Measurements from ENCODE around the gene PRELP.
"Not testable (repeated sequence)": the region's sequence is repeated elsewhere in the genome, so short reads cannot be mapped to it uniquely, and the experiment has no call there.

PRELP gene

DNA sequence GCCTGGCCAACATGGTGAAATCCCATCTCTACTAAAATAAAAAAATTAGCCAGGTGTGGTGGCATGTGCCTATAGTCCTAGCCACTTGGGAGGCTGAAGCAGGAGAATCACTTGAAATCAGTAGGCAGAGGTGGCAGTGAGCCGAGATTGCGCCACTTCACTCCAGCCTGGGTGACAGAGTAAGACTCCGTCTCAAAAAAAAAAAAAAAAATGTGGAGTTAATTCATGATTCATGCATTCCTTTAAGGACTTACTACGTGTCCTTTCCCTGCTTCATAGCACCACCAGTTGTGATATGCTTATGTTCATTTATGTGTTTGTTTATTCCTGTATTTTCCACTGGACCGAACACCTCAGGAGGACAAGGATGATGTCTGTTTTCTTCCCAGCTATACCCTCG, 12.7 kb upstream of the PRELP start:
- TF ChIP-seq MYC (IDR thresholded peaks at IDR 0.05; ENCODE audit: low read depth, low read length) = no peak
- TF ChIP-seq, protein P1, sequence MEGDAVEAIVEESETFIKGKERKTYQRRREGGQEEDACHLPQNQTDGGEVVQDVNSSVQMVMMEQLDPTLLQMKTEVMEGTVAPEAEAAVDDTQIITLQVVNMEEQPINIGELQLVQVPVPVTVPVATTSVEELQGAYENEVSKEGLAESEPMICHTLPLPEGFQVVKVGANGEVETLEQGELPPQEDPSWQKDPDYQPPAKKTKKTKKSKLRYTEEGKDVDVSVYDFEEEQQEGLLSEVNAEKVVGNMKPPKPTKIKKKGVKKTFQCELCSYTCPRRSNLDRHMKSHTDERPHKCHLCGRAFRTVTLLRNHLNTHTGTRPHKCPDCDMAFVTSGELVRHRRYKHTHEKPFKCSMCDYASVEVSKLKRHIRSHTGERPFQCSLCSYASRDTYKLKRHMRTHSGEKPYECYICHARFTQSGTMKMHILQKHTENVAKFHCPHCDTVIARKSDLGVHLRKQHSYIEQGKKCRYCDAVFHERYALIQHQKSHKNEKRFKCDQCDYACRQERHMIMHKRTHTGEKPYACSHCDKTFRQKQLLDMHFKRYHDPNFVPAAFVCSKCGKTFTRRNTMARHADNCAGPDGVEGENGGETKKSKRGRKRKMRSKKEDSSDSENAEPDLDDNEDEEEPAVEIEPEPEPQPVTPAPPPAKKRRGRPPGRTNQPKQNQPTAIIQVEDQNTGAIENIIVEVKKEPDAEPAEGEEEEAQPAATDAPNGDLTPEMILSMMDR (IDR thresholded peaks at IDR 0.05; ENCODE audit: low read depth, low read length) = no peak
- no peak for TF ChIP-seq POLR2A (IDR thresholded peaks at IDR 0.05; ENCODE audit: extremely low read depth, insufficient read length)
- TF ChIP-seq, protein P2, sequence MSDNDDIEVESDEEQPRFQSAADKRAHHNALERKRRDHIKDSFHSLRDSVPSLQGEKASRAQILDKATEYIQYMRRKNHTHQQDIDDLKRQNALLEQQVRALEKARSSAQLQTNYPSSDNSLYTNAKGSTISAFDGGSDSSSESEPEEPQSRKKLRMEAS (IDR thresholded peaks at IDR 0.05; ENCODE audit: low read depth, low read length) = no peak
- DNase-seq (ENCODE audit: low read depth) = no peak
- no peak overlapping the region for H3K4me3 ChIP-seq (ENCODE audit: low read depth, low read length)

DNA sequence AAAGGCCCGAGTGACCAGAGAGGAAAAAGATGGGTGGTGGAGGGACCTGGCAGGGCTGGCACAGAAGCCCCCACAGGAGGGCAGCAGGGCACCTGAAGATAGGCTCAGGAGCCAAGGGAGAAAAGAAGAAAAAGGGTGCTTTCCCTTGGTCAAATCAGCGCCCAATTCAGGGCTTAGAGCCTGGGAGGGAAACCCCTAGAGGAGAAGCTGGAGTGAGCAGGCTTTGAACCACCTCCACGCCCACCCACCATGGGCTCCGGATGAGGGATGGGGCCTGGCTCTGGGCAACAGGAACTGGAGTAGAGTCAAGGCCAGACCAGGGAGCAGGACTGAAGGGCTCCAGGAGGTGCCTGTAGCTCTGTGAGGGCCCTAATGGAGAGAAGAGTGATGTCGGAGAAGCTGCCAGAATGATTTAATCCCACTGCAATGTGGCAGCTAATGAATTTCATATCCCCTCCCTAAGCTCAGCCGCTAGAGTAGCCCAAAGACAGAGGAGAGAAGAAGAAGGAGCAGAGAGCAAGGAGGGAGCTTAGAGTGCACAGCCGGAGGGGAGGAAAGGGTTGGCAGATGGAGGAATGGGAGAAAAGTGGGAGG, 12.0 kb upstream of the PRELP start:
- DNase-seq (ENCODE audit: low read depth) = no peak
- no peak overlapping the region for H3K4me3 ChIP-seq (ENCODE audit: low read depth, low read length)
- TF ChIP-seq MYC (IDR thresholded peaks at IDR 0.05; ENCODE audit: low read depth, low read length) (no peak), POLR2A (IDR thresholded peaks at IDR 0.05; ENCODE audit: extremely low read depth, insufficient read length) (no peak)
- TF ChIP-seq, protein P1 (IDR thresholded peaks at IDR 0.05; ENCODE audit: low read depth, low read length) = no peak
- TF ChIP-seq, protein P2 (IDR thresholded peaks at IDR 0.05; ENCODE audit: low read depth, low read length) = no peak

DNA sequence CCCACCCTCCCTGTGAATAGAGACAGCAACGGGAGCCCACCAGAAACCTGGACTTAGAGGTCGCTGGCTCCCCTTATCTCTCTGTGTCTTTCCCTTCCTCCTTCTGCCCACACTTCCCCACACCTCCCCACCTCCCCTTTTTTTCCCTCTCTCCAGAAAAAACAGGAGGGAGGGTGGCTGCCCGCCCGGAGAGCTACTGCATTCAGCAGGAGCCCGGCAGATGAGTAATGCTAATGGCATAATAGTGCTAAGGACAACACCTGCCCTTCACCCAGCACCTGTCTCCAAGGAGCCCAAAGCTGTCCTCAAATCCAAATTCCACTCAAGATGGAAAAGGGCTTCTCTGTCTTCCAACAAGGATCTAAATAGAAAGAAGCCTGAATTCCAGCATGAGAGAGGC, 11.4 kb upstream of the PRELP start:
- DNase-seq (ENCODE audit: low read depth) = no peak
- TF ChIP-seq POLR2A (IDR thresholded peaks at IDR 0.05; ENCODE audit: extremely low read depth, insufficient read length) = no peak
- TF ChIP-seq MYC (IDR thresholded peaks at IDR 0.05; ENCODE audit: low read depth, low read length) = no peak
- TF ChIP-seq, protein P1 (IDR thresholded peaks at IDR 0.05; ENCODE audit: low read depth, low read length) = no peak
- TF ChIP-seq, protein P2 (IDR thresholded peaks at IDR 0.05; ENCODE audit: low read depth, low read length) = no peak
- no peak overlapping the region for H3K4me3 ChIP-seq (ENCODE audit: low read depth, low read length)

DNA sequence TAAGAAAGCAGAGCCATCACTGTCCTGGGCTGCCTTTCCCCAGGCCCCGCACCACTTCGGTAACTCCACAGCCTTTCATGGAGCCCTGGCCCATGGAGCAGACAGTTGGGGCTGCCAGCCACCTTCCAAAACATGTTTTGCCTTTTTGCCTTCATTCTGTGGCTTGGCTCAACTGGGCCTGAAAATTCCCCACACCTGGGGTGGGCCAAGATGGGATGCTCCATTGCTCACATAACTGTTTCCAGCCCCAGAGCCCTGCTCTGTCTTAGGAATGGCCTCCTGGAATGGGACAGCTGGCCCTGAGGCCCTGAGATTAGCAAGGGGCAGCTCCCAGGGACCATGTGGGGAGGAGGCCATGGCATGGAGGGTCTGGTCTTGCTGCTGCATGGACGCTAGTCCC, 10.9 kb upstream of the PRELP start:
- TF ChIP-seq, protein P2 (IDR thresholded peaks at IDR 0.05; ENCODE audit: low read depth, low read length) = no peak
- TF ChIP-seq, protein P1 (IDR thresholded peaks at IDR 0.05; ENCODE audit: low read depth, low read length) = no peak
- no peak for TF ChIP-seq POLR2A (IDR thresholded peaks at IDR 0.05; ENCODE audit: extremely low read depth, insufficient read length)
- no peak for TF ChIP-seq MYC (IDR thresholded peaks at IDR 0.05; ENCODE audit: low read depth, low read length)
- no peak for DNase-seq (ENCODE audit: low read depth)
- no peak overlapping the region for H3K4me3 ChIP-seq (ENCODE audit: low read depth, low read length)

DNA sequence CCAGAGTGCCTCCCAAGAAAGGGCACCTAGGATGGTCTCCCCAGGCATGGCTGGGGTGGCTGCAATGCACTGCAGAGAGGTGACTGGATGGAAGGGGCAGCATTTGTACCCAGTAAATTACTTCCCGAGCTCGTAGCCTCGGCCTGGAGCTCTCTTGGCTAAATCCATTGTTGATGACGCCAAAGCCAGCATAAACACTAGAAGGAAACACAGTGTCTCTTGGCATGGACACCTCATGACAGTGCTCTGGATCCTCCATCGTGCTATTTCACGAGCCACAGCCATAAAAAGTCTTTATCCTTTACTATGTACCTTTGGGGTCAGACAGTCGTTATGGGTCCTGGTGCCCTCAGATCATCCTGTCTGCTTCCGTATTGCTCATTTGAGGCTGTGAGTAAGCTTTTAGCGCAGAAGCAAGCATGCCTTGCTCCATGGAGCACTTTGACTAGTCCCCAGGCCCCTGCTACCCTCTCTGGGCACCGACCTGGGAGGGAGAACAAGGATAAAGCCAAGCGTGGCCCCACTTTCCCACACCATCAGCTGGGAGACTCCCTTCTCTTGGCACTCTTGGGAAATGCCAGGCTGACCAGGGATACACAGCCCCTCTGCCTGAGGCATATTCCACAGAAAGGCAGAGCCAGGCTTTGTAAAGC, 10.3 kb upstream of the PRELP start:
- TF ChIP-seq POLR2A (IDR thresholded peaks at IDR 0.05; ENCODE audit: extremely low read depth, insufficient read length) = no peak
- DNase-seq (ENCODE audit: low read depth) = no peak
- no peak overlapping the region for H3K4me3 ChIP-seq (ENCODE audit: low read depth, low read length)

DNA sequence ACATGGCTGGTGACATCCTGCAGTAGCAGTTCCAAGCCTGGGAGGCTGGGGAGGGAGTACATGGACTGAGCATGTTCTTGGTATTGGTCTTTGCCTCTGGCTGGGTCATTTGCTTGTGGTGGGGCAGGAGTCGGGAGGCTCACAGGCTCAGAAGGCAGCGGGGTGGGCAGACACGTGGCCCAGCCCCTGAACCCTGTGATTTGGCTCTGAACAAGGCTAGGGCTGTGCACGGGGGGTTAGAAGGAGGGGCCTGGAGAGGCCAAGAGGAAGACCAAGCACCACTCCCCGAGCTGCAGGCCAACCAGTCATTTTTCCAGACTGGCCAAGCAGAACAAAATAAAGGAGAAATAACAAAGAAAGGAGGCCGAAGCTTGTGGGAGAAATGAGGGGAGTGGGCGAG, 9.7 kb upstream of the PRELP start:
- H3K4me3 ChIP-seq (ENCODE audit: low read depth, low read length) = no peak overlapping the region
- no peak for DNase-seq (ENCODE audit: low read depth)
- no peak for TF ChIP-seq MYC (IDR thresholded peaks at IDR 0.05; ENCODE audit: low read depth, low read length)
- TF ChIP-seq POLR2A (IDR thresholded peaks at IDR 0.05; ENCODE audit: extremely low read depth, insufficient read length) = no peak

DNA sequence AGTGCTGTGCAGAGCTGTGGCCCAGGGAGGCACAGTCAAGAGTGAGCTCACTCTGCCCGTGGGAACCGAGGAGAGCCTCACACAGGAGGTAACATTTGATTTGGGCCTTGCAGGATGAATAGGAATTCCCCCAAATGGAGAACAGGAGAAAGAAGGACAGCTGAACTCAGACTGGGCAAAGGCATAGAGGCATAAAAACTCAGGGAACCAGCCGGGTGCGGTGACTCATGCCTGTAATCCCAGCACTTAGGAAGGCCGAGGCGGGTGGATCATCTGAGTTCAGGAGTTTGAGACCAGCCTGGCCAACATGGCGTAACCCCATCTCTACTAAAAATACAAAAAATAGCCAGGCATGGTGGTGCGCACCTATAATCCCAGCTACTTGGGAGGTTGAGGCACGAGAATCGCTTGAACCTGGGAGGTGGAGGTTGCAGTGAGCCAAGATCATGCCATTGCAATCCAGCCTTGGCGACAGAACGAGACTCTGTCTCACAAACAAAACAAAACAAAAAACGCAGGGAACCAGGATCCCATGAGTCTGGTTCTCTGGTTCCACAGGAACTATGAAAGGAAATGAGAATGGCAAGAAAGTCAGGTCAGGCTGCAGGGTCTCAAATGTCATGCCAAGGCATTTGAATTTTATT, 8.6 kb upstream of the PRELP start:
- not testable (repeated sequence) for H3K4me3 ChIP-seq (ENCODE audit: low read depth, low read length); DNase-seq (ENCODE audit: low read depth)

Data from NB4 (cell line).